ENCODE data around the gene LRP1B.

LRP1B gene

DNA sequence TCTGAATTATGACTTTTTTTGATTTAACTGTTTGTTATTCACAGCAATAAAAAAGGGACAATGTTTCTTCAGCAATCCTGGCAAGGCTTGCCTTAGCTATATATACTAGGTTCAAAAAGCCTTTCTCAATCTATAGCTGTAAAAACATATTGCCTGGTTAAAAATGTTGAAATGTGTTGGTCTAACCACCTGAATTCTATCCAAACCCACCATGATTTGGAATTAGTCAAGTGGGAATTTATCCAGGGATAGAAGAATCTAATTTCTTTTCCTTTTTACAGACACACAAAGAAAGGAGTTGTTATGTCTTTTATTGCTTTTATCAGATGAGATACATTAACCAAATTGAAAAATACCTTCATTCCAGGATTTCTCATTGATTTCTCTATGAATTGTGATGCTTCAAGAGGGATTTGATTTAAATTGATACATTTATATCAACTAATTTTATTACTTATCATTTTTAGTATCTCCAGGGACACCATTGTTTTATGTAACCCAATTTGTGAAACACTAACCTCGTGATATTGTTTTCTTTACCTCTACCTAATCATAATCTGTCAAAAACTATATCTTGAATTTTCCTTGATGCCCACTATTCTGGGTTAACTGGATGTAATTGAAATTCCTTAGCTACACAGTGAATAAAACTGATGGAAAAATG lies 88.1 kb downstream of the LRP1B start:
- in situ Hi-C loops (cut with MboI; ENCODE audit: low sequenced_read_pairs): no loop called here

DNA sequence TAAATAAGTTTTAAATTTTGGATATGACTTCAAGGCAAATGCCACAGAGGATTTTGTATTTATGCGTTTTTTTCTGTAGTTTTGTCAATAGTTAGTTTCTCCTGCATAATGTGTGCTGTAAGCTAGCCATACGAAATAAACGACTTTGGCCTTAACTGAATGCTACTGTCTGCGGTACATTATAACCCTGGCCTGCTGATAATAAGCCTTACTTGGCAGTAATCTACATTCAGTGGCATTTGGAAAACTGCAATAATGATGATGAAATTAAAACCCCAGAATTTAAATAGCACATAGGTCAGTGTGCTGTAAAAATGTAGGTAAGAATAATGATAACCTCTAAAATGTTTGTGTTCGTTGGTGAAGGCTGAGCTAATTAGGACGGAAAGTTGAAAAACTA lies 88.8 kb downstream of the LRP1B start:
- in situ Hi-C loops (cut with MboI; ENCODE audit: low sequenced_read_pairs): no loop called here

- in situ Hi-C loops (cut with MboI; ENCODE audit: low sequenced_read_pairs): no loop called here
Measured at GRCh38 chr2:142041105-142041504, 89.7 kb downstream of the LRP1B start.

- in situ Hi-C loops (cut with MboI; ENCODE audit: low sequenced_read_pairs): no loop called here
Measured at GRCh38 chr2:142040556-142040955, 90.3 kb downstream of the LRP1B start.

DNA sequence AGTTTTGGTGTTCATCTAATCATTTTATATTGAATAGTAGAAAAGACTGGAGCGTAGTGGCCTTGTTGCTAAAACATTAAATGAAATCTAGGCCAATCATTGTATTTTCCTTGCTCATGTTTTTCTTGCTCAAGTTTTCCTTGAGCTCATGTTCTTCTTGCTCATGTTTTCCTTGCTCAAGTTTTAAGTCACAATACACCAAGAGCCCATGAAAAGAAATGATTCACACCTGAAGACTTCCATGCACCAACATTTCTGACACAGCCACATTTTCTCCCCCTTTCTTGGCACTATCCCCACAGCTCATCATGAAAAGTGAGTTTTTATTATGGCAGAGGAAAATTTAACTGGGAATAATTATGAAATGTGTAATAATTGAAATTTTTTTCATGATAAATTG lies 92.0 kb downstream of the LRP1B start:
- in situ Hi-C loops (cut with MboI; ENCODE audit: low sequenced_read_pairs): no loop called here

DNA sequence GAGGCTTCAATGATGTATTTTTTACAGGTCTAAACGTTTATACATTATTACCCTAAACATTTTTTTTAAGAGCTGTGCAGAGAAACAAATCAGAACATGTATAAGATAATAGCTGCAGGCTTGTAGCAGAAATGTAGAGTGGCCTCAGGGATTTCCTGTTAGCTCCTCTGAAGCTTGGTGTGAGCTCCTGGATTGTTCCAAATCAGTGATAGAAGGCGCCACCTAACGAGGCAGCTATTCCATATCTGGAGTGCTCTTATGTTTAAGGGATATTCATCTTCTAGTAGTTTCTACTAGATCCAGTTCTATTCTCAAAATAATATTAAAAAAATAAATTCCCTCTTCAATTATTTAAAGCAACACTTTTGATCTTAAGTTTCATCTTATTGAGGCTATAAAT lies 93.1 kb downstream of the LRP1B start:
- in situ Hi-C loops (cut with MboI; ENCODE audit: low sequenced_read_pairs): no loop called here

GRCh38 chr2:142037066-142037465 lies 93.8 kb downstream of the LRP1B start:
- in situ Hi-C loops (cut with MboI; ENCODE audit: low sequenced_read_pairs): no loop called here

GRCh38 chr2:142033393-142033792 lies 97.4 kb downstream of the LRP1B start:
- in situ Hi-C loops (cut with MboI; ENCODE audit: low sequenced_read_pairs): no loop called here

- in situ Hi-C loops (cut with MboI; ENCODE audit: low sequenced_read_pairs): no loop called here
Measured at GRCh38 chr2:142031656-142032055, 99.2 kb downstream of the LRP1B start.

DNA sequence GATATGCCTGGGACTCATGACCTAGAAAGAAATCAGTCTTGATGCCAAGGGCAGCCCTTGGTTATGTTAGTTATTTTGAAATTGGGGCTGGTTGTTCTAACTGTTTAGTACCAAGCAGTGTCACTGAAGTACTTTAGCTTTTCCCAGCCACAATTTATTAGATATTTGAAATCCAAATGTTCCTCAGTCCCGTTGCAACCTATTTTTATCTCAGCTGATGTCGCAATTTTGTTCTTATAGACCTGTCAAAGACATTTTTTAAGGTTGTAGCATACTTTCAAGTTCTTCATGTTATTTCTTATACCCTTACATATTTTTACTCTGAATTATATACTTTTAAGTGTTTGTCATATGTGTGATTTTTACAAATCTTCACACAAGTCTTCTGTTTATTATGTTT lies 100.1 kb downstream of the LRP1B start:
- in situ Hi-C loops (cut with MboI; ENCODE audit: low sequenced_read_pairs): no loop called here

- in situ Hi-C loops (cut with MboI; ENCODE audit: low sequenced_read_pairs): no loop called here
Measured at GRCh38 chr2:142029974-142030373, 100.8 kb downstream of the LRP1B start.

- in situ Hi-C loops (cut with MboI; ENCODE audit: low sequenced_read_pairs): no loop called here
Measured at GRCh38 chr2:142025394-142025793, 105.4 kb downstream of the LRP1B start.

GRCh38 chr2:142020368-142020767 lies 110.4 kb downstream of the LRP1B start:
- in situ Hi-C loops (cut with MboI; ENCODE audit: low sequenced_read_pairs): no loop called here

DNA sequence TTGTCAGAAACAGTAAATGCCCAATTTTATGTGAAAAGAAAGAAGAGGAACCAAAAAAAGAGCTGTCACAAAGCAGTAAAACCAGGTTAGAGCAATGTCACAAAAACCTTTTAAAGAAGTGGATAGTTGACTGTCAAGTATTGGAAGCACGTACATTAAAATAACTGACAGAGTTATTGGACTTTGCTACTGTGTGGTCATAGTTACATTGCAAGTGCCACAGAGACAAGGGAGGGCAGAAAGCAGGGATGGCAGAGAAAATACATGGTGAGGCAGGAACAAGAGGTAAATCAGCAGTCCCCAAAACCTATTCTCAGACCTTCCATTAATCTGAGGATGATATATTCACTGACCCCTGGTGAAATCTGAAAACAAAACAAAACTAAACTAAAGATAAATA lies 116.3 kb downstream of the LRP1B start:
- in situ Hi-C loops (cut with MboI; ENCODE audit: low sequenced_read_pairs): no loop called here

GRCh38 chr2:142012797-142013196 lies 118.0 kb downstream of the LRP1B start:
- in situ Hi-C loops (cut with MboI; ENCODE audit: low sequenced_read_pairs): no loop called here

DNA sequence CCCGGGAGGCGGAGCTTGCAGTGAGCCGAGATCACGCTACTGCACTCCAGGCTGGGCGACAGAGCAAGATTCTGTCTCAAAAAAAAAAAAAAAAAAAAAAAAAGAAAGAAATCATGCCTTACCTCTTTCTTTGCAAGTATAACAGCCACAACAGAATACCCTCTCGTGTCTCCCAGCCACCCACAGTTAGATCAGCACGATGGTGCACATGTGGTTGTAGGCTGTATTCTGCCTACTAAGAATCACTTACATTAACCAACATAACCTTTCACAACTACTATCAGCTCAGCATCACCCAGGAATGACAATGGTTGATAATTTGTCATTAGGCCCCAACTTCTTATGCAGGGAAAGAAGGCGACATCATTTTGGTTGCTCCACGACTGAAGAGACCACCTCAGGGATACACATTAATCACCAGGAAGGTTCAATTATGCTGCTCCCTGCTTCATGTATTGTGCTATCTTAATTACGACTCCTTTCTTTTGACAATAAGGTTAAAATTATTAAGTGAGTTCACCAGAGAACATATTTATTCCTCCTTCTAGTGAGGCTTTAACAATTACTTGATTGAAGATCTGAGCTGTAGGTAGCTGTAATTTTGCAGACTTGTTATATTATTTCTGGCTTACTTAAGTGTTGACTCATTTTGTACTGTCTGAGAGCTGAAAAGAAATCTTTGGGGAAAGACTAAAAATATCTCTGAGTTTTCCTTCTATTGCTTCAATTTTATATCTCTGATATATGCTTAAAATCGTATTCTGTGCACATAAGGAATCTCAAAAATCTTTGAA lies 120.1 kb downstream of the LRP1B start:
- in situ Hi-C loops (cut with MboI; ENCODE audit: low sequenced_read_pairs): no loop called here

DNA sequence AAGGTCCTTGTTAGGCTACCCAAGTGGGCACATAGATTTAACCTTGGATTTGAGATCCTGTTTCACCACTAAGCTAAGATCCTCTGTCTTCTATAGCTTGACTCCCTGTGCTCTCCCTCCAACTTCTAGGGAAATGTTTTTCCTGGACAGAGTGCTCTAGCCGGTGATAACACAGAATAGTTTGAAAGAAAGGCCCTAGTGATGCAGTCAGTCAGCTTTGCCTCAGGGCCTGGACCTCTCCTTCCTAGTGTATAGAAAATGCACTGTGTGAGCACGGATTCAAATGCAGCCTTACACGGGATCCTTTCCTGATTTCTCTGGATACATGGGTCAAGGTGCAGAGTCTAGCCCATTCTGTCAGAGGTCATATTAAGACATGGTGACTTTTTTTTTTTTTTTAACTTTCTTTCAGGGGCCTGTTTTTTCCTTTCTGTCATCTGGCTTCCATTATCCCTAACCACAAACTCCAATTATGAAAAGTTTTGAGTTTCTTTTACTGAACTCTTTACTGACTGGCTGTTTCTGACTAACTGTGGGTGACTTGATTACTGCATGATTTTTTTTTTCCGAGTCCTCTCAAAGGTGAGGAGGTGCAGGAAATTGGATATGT lies 122.6 kb downstream of the LRP1B start:
- in situ Hi-C loops (cut with MboI; ENCODE audit: low sequenced_read_pairs): no loop called here

GRCh38 chr2:141994066-141994465 lies 136.8 kb downstream of the LRP1B start:
- in situ Hi-C loops (cut with MboI; ENCODE audit: low sequenced_read_pairs): no loop called here

DNA sequence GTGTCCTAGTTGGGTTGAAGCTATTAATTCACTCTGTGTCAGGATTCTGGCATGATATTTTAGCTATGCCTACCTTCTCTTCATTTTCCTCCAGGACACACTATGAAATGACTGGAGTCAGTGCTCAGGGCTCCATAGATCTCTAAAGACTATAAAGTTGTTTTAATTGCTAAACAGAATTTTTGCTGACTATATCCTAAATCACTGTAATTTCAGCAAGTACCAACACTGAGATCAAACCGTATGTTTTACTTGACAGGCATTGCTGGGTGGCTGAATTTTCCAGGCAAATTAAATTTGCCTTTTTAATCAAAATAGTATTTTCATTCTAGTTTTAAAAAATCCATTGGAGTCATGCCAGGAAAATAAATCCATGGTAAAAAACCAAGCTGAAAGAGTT lies 138.1 kb downstream of the LRP1B start:
- in situ Hi-C loops (cut with MboI; ENCODE audit: low sequenced_read_pairs): no loop called here

GRCh38 chr2:141968433-141968832 lies 162.4 kb downstream of the LRP1B start:
- in situ Hi-C loops (cut with MboI; ENCODE audit: low sequenced_read_pairs): no loop called here

DNA sequence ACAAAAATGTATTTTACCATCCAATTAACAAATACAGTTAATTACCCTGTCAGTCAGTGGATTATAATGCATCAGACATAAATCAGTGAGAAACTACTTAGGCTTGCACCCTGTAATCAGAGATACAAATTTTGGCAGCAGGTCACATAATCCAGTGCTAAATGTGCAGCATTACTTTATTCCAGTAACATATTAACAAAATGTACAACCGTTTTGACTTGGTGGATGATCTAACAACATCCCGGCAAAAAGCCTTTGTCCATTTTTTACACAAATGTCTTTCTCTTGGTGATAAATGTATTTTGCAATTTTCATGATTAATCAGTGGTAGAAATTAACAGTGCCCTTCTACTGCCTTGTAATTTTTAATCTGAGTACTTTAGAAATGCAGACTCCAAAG lies 162.8 kb downstream of the LRP1B start:
- in situ Hi-C loops (cut with MboI; ENCODE audit: low sequenced_read_pairs): no loop called here

- in situ Hi-C loops (cut with MboI; ENCODE audit: low sequenced_read_pairs): no loop called here
Measured at GRCh38 chr2:141967503-141967902, 163.3 kb downstream of the LRP1B start.
